Fibroblast of lung (primary cell): ENCODE results near the gene HBA2. TPM values are rescaled to one million over a fixed set of nuclear protein-coding genes. Genes with fewer than 3 reads are reported as not detected.
"Not testable (repeated sequence)": the region's sequence is repeated elsewhere in the genome, so short reads cannot be mapped to it uniquely, and the experiment has no call there.

Experiments
- DNase-seq, 2 donors: peaks; one replicate each; pipeline versions ENCODE4 v3.0.0 to v3.0.0-alpha.2; 2010; ENCODE audit warnings: low read depth in 2 of 2
- H2AFZ ChIP-seq: 2 replicates; pipeline ENCODE4 v1.5.1; 2012; ENCODE audit warnings: low read length, control low read depth, inconsistent platforms
- H3K27ac ChIP-seq: 2 replicates; pipeline ENCODE4 v1.5.1; 2011; ENCODE audit warnings: low read length, control low read depth; ENCODE audit not compliant: insufficient read depth
- H3K27me3 ChIP-seq: 2 replicates; pipeline ENCODE4 v1.5.1; 2011; ENCODE audit warnings: mild to moderate bottlenecking, low read length; ENCODE audit not compliant: control insufficient read depth, insufficient read depth
- H3K36me3 ChIP-seq: 2 replicates; pipeline ENCODE4 v1.5.1; 2011; ENCODE audit warnings: low read length; ENCODE audit not compliant: control insufficient read depth, insufficient read depth
- H3K4me1 ChIP-seq: 2 replicates; pipeline ENCODE4 v1.5.1; 2011; ENCODE audit warnings: low read length; ENCODE audit not compliant: control insufficient read depth, insufficient read depth; ENCODE audit errors: extremely low read depth
- H3K4me2 ChIP-seq: 2 replicates; pipeline ENCODE4 v1.5.1; 2011; ENCODE audit warnings: low read length, control low read depth; ENCODE audit not compliant: insufficient read depth; ENCODE audit errors: extremely low read depth
- H3K4me3 ChIP-seq, 4 experiments: fragments of 200-600 bp in 1 of 4; sonication (generic) in 1 of 4; replicated peaks in 1 of 4; 2 replicates each; pipeline ENCODE4 v1.5.1; 2011 to 2016; ENCODE audit warnings: low read length in 4 of 4, low read depth in 3 of 4, mild to moderate bottlenecking in 3 of 4, control low read depth in 2 of 4, inconsistent platforms in 1 of 4, mixed read lengths in 1 of 4; ENCODE audit not compliant: insufficient read depth in 1 of 4; ENCODE audit errors: control extremely low read depth in 1 of 4
- H3K79me2 ChIP-seq: 2 replicates; pipeline ENCODE4 v1.5.1; 2012; ENCODE audit warnings: mild to moderate bottlenecking, low read length, inconsistent platforms; ENCODE audit not compliant: control insufficient read depth, insufficient read depth
- H3K9ac ChIP-seq: 2 replicates; pipeline ENCODE4 v1.5.1; 2011; ENCODE audit warnings: mild to moderate bottlenecking, low read length, control low read depth; ENCODE audit not compliant: insufficient read depth
- H3K9me3 ChIP-seq: 2 replicates; pipeline ENCODE4 v1.5.1; 2012; ENCODE audit warnings: low read depth, low read length; ENCODE audit not compliant: control insufficient read depth, insufficient read depth
- H4K20me1 ChIP-seq: 2 replicates; pipeline ENCODE4 v1.5.1; 2011; ENCODE audit warnings: low read length; ENCODE audit not compliant: control insufficient read depth, insufficient read depth; ENCODE audit errors: extremely low read depth
- EZH2 ChIP-seq: IDR thresholded peaks from 2 replicates; pipeline ENCODE4 v1.5.1; 2012; ENCODE audit warnings: low read length, control low read depth, mild to moderate bottlenecking; ENCODE audit errors: missing control alignments
- polyA minus RNA-seq: library from RNA; depleted of rRNA, polyadenylated mRNA; stranded (reverse); fragments of >200 nt; gene quantifications from 2 replicates; pipeline ENCODE4 v1.2.3, GENCODE V29; 2011; ENCODE audit warnings: low replicate concordance
- polyA plus RNA-seq, 2 donors: library from polyadenylated mRNA; depleted of rRNA in 1 of 2; stranded (reverse) in 1 of 2; unstranded in 1 of 2; fragments of >200 nt; gene quantifications; 2 replicates each; pipeline ENCODE4 v1.2.1, GENCODE V29; 2011 to 2012; ENCODE audit warnings: missing spikeins in 1 of 2
- total RNA-seq: library from RNA; depleted of rRNA; stranded (reverse); fragments of >200 nt; gene quantifications from 2 replicates; pipeline ENCODE4 v1.2.1, GENCODE V29; 2014
- TF ChIP-seq, protein P1 (sequence below), 2 donors: IDR thresholded peaks in 1 of 2; conservative IDR thresholded peaks in 1 of 2; 1 replicate in 1 of 2; 2 replicates in 1 of 2; pipeline ENCODE4 v1.5.1; 2011 to 2012; ENCODE audit warnings: low read length in 2 of 2, control low read depth in 1 of 2, inconsistent platforms in 1 of 2, low read depth in 1 of 2, mild to moderate bottlenecking in 1 of 2

The HBA2 gene
- total RNA-seq = not detected in 2 replicates
- 0.19 TPM in 1 of 2 replicates, not detected in the other for polyA plus RNA-seq
- polyA plus RNA-seq (2012) = not detected in 2 replicates
- 1.0 and 2.3 TPM in 2 replicates for polyA minus RNA-seq

- not testable (repeated sequence) for H4K20me1 ChIP-seq, H3K79me2 ChIP-seq, H2AFZ ChIP-seq, H3K4me3 ChIP-seq, H3K9ac ChIP-seq, H3K36me3 ChIP-seq, H3K27ac ChIP-seq, H3K4me1 ChIP-seq, H3K4me2 ChIP-seq, H3K9me3 ChIP-seq, DNase-seq
- peaks cover 25% of the 10 kb centered on the region for H3K27me3 ChIP-seq
Observed at GRCh38 chr16:172374-172941, at the start of gene HBA2. Gene HBA2, plus strand, starts transcription at chr16:172876. Its CDS starts 37 bp downstream, at chr16:172913.

GRCh38 chr16:123558-124350, 48.9 kb upstream of the HBA2 start:
- not testable (repeated sequence) for H3K4me3 ChIP-seq, H4K20me1 ChIP-seq, H3K79me2 ChIP-seq, H3K4me2 ChIP-seq, H3K27ac ChIP-seq, H3K27me3 ChIP-seq, H3K4me1 ChIP-seq, H2AFZ ChIP-seq, DNase-seq, H3K9me3 ChIP-seq, H3K9ac ChIP-seq, H3K36me3 ChIP-seq

DNA sequence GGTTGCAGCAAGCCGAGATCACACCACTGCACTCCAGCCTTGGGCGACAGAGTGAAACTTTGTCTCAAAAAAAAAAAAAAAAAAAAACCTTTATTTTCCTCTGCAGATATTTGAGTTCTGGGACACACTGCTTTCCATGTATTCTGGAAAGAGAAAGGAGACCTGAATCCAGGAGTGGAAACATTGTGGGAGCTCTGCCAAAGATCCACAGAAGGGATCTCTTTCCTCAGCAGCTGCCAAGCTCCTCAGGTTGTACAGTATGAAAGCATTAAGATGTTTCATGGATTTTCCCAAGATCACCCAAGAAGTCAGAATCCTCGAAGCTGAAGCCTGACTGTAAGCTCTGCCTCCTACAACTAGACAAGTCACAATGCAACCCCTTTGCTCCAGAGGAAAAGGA, 47.7 kb upstream of the HBA2 start:
- H4K20me1 ChIP-seq = no peaks in the 10 kb centered on the region
- H3K27me3 ChIP-seq = no peaks in the 10 kb centered on the region
- H3K4me2 ChIP-seq = no peak overlapping the region
- TF ChIP-seq, protein P1, sequence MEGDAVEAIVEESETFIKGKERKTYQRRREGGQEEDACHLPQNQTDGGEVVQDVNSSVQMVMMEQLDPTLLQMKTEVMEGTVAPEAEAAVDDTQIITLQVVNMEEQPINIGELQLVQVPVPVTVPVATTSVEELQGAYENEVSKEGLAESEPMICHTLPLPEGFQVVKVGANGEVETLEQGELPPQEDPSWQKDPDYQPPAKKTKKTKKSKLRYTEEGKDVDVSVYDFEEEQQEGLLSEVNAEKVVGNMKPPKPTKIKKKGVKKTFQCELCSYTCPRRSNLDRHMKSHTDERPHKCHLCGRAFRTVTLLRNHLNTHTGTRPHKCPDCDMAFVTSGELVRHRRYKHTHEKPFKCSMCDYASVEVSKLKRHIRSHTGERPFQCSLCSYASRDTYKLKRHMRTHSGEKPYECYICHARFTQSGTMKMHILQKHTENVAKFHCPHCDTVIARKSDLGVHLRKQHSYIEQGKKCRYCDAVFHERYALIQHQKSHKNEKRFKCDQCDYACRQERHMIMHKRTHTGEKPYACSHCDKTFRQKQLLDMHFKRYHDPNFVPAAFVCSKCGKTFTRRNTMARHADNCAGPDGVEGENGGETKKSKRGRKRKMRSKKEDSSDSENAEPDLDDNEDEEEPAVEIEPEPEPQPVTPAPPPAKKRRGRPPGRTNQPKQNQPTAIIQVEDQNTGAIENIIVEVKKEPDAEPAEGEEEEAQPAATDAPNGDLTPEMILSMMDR (conservative IDR thresholded peaks at IDR 0.05 in 1 of 2, IDR thresholded peaks at IDR 0.05 in 1 of 2; ENCODE audit: low read depth in 1 of 2, low read length in 2 of 2) = no peak
- TF ChIP-seq EZH2 = no peak
- no peak for DNase-seq
- no peaks in the 10 kb centered on the region for H3K4me1 ChIP-seq
- H3K9me3 ChIP-seq = no peaks in the 10 kb centered on the region
- no peak overlapping the region for H2AFZ ChIP-seq
- H3K9ac ChIP-seq = no peak overlapping the region
- H3K36me3 ChIP-seq = no peaks in the 10 kb centered on the region
- H3K79me2 ChIP-seq = no peaks in the 10 kb centered on the region
- H3K27ac ChIP-seq = no peak overlapping the region
- H3K4me3 ChIP-seq = no peak overlapping the region

- Histone ChIP-seq H4K20me1 (no peaks in the 10 kb centered on the region), H3K36me3 (no peaks in the 10 kb centered on the region), H3K9me3 (no peaks in the 10 kb centered on the region), H3K4me2 (no peak overlapping the region), H3K27me3 (no peaks in the 10 kb centered on the region), H3K79me2 (peaks cover 6% of the 10 kb centered on the region), H3K4me3 (no peak overlapping the region), H3K4me1 (no peaks in the 10 kb centered on the region), H3K27ac (no peak overlapping the region), H3K9ac (no peak overlapping the region), H2AFZ (no peak overlapping the region)
- no peak for TF ChIP-seq EZH2
- TF ChIP-seq, protein P1 (conservative IDR thresholded peaks at IDR 0.05 in 1 of 2, IDR thresholded peaks at IDR 0.05 in 1 of 2; ENCODE audit: low read depth in 1 of 2, low read length in 2 of 2) = no peak
- no peak for DNase-seq
Observed at GRCh38 chr16:129075-129474, 43.6 kb upstream of the HBA2 start.
